Measurements from ENCODE around the gene GRWD1.

GRCh38 chr19:48502350-48503018, 56.7 kb downstream of the GRWD1 start:
- no peak for TF ChIP-seq SIX5 (IDR thresholded peaks at IDR 0.05; ENCODE audit: low read depth, low read length, severe bottlenecking)
- TF ChIP-seq DPF2 (IDR thresholded peaks at IDR 0.05) = no peak
- no peak for TF ChIP-seq BMI1 (IDR thresholded peaks at IDR 0.05; ENCODE audit: borderline replicate concordance)
- TF ChIP-seq BRCA1 (IDR thresholded peaks at IDR 0.05; ENCODE audit: low read depth, low read length) = no peak
- TF ChIP-seq POLR2A (IDR thresholded peaks at IDR 0.05; ENCODE audit: low read depth, low read length) = no peak
- no peak for TF ChIP-seq EZH2 (IDR thresholded peaks at IDR 0.05; ENCODE audit: borderline replicate concordance, control insufficient read depth, low read depth, low read length)
- TF ChIP-seq CHD2 (IDR thresholded peaks at IDR 0.05; ENCODE audit: borderline replicate concordance, low read depth, low read length) = no peak
- no peak for TF ChIP-seq RAD51 (IDR thresholded peaks at IDR 0.05)
- no peak for TF ChIP-seq NFIC (IDR thresholded peaks at IDR 0.05; ENCODE audit: low read depth, low read length)
- no peak for TF ChIP-seq POLR2AphosphoS5 (IDR thresholded peaks at IDR 0.05; ENCODE audit: low read length)
- TF ChIP-seq STAT1 (conservative IDR thresholded peaks at IDR 0.05) = no peak

Measured in GM12878 (cell line).